Spleen (tissue), 11 donors: ENCODE results near the gene CDC14B. TPM values are rescaled to one million over a fixed set of nuclear protein-coding genes. Genes with fewer than 3 reads are reported as not detected.

ENCODE experiments used
- DNase-seq: peaks from one replicate; pipeline ENCODE4 v3.0.0-alpha.2; 2020
- H3K27ac ChIP-seq, 8 donors: fragments of 200-600 bp; sonication (generic) in 7 of 8; 1 replicate in 4 of 8; 2 replicates in 4 of 8; pipeline versions ENCODE4 v1.5.0 to v1.8.0; 2016 to 2021; ENCODE audit warnings: inconsistent platforms in 4 of 8, mild to moderate bottlenecking in 4 of 8, moderate library complexity in 1 of 8
- H3K27me3 ChIP-seq, 7 donors: fragments of 200-600 bp; sonication (generic) in 6 of 7; replicated peaks in 1 of 7; 1 replicate in 4 of 7; 2 replicates in 3 of 7; pipeline versions ENCODE4 v1.5.0 to v1.8.0; 2016 to 2021; ENCODE audit warnings: inconsistent platforms in 3 of 7, mild to moderate bottlenecking in 1 of 7
- H3K36me3 ChIP-seq, 6 donors: fragments of 200-600 bp; sonication (generic) in 5 of 6; 1 replicate in 4 of 6; 2 replicates in 2 of 6; pipeline versions ENCODE4 v1.5.0 to v1.8.0; 2016 to 2021; ENCODE audit warnings: inconsistent platforms in 2 of 6
- H3K4me1 ChIP-seq, 6 donors: fragments of 200-600 bp; sonication (generic) in 5 of 6; 1 replicate in 3 of 6; 2 replicates in 3 of 6; pipeline versions ENCODE4 v1.5.0 to v1.8.0; 2016 to 2021; ENCODE audit warnings: inconsistent platforms in 3 of 6
- H3K4me3 ChIP-seq, 8 donors: fragments of 200-600 bp; sonication (generic) in 7 of 8; 1 replicate in 4 of 8; 2 replicates in 4 of 8; pipeline versions ENCODE4 v1.5.0 to v1.8.0; 2016 to 2021; ENCODE audit warnings: inconsistent platforms in 4 of 8, mild to moderate bottlenecking in 4 of 8, moderate library complexity in 2 of 8
- H3K9me3 ChIP-seq, 8 donors: fragments of 200-600 bp; sonication (generic) in 7 of 8; 1 replicate in 4 of 8; 2 replicates in 4 of 8; pipeline versions ENCODE4 v1.5.0 to v1.8.0; 2016 to 2021; ENCODE audit warnings: inconsistent platforms in 4 of 8
- POLR2A ChIP-seq, 3 donors: fragments of 450-650 bp; IDR thresholded peaks; one replicate each; pipeline ENCODE4 v1.5.1; 2017; ENCODE audit warnings: antibody characterized with exemption in 3 of 3, mild to moderate bottlenecking in 1 of 3
- POLR2AphosphoS5 ChIP-seq, 3 donors: sonication (generic); formaldehyde crosslinking; IDR thresholded peaks; one replicate each; pipeline ENCODE4 v1.5.1; 2017; ENCODE audit warnings: antibody characterized with exemption in 3 of 3
- WGBS, 5 donors: extraction: QIAGEN DNeasy Blood & Tissue Kit in 3 of 5; methylation state at CpG; one replicate each; pipeline versions ENCODE4 v1.1.5 to v1.1.7; 2013 to 2018; 5-methylcytosine and 5-hydroxymethylcytosine counted together
- intact Hi-C: fragments of 100-400 bp; cut with DNase I; formaldehyde crosslinking; loops from one replicate; pipeline ENCODE4 v1.15.0; 2023; ENCODE audit warnings: low total_unique reads
- polyA plus RNA-seq, 3 donors: library from polyadenylated mRNA; stranded (reverse); fragments of 200-250 nt; gene quantifications; one replicate each; pipeline ENCODE4 v1.2.1, GENCODE V29; 2013
- total RNA-seq, 7 donors: library from RNA; depleted of rRNA in 3 of 7; stranded (reverse); fragments of >200 nt in 3 of 7; fragmentation: NEBNext Ultra II Directional in 4 of 7; extraction: Animal tissue kit (Norgen Biotek cat#: 25700) in 4 of 7; gene quantifications; one replicate each; pipeline versions ENCODE4 v1.1.0 to v1.2.1, GENCODE V29; 2016 to 2021
- TF ChIP-seq, protein P1 (sequence below), 11 experiments: fragments of 200-600 bp in 7 of 11; fragments of 450-650 bp in 4 of 11; sonication (generic) in 4 of 11; IDR thresholded peaks in 8 of 11; conservative IDR thresholded peaks in 3 of 11; 1 replicate in 7 of 11; 2 replicates in 4 of 11; pipeline versions ENCODE4 v1.4.0 to v1.8.0; 2016 to 2021; ENCODE audit warnings: antibody characterized with exemption in 11 of 11, inconsistent platforms in 4 of 11, mild to moderate bottlenecking in 1 of 11
- donor health status: healthy with polysubstance abuse.
- donor health status: DM: no; HTN: no; CAD: no; lungs with moderate emphysema.
- donor health status: DM: no; HTN: no; CAD: no.
- donor health status: Bipolar disorder and iron deficiency.
- donor health status: healthy.
- donor health status: DM: no; HTN: no; CAD: no.
- donor health status: DM: yes; HTN: yes; CAD: no.

The CDC14B gene
- total and polyA plus RNA-seq, 10 donors: 1.3 to 10.0 (median 5.8) TPM

DNA sequence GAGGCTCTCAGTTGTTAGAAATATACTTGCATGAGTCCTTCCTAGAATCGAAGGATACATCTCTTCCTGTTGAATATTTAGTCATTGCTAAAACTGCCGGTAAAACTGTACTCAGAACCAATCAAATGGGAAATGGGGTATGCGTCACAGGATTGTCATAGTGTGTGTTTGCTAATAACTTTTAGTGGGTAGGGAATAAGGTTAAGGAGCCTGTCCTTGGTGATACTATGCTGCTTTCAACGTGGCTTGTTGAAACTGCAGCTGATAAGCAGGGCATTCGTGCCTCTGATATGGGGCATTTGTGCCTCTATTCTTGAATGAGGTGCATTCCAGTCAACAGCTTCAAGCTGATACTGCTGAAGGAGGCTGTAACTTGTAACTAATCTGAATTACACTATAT is 143.1 kb downstream of the CDC14B start:
- intact Hi-C loops: no loop called here
- TF ChIP-seq POLR2A (IDR thresholded peaks at IDR 0.05) (no peak), POLR2AphosphoS5 (IDR thresholded peaks at IDR 0.05) (no peak)
- TF ChIP-seq, protein P1, sequence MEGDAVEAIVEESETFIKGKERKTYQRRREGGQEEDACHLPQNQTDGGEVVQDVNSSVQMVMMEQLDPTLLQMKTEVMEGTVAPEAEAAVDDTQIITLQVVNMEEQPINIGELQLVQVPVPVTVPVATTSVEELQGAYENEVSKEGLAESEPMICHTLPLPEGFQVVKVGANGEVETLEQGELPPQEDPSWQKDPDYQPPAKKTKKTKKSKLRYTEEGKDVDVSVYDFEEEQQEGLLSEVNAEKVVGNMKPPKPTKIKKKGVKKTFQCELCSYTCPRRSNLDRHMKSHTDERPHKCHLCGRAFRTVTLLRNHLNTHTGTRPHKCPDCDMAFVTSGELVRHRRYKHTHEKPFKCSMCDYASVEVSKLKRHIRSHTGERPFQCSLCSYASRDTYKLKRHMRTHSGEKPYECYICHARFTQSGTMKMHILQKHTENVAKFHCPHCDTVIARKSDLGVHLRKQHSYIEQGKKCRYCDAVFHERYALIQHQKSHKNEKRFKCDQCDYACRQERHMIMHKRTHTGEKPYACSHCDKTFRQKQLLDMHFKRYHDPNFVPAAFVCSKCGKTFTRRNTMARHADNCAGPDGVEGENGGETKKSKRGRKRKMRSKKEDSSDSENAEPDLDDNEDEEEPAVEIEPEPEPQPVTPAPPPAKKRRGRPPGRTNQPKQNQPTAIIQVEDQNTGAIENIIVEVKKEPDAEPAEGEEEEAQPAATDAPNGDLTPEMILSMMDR (IDR thresholded peaks at IDR 0.05 in 8 of 11, conservative IDR thresholded peaks at IDR 0.05 in 3 of 11): no peak

DNA sequence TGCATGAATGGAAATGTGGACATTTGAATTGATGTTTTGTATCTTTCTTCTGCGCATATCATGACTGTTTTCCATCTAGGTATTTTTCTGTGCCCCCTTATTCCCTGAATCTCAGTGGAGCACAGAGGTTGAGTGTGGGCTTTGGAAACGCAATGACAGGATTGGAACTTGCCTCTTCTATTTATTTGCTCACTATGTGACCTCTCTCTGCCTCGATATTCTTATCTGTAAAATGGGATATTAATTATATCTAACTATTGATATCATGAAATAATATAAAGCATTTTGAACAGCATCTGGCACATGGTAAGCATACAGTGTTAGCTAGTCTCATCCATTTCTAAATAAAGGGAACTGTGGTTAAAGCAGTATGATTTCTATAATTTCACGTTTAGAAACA is 143.6 kb downstream of the CDC14B start:
- 91 to 95% (median 93%) methylated on average over 4 of the region's 4 CpGs for WGBS, 5 donors
- TF ChIP-seq, protein P1 (IDR thresholded peaks at IDR 0.05 in 8 of 11, conservative IDR thresholded peaks at IDR 0.05 in 3 of 11): no peak
- no peak for TF ChIP-seq POLR2A (IDR thresholded peaks at IDR 0.05)
- no peak for TF ChIP-seq POLR2AphosphoS5 (IDR thresholded peaks at IDR 0.05)
- intact Hi-C loops: no loop called here

More for the DNA sequence above, 143.1 kb downstream of the CDC14B start:
- Histone ChIP-seq H3K36me3 (peaks cover 0 to 40% (median 25%) of the 10 kb centered on the region in 6 donors), H3K4me3 (no peak overlapping the region), H3K4me1 (no peaks in the 10 kb centered on the region), H3K9me3 (no peaks in the 10 kb centered on the region), H3K27me3 (no peaks in the 10 kb centered on the region), H3K27ac (no peak overlapping the region)
- DNase-seq: no peak
- WGBS, 5 donors: 67 to 86% (median 82%) methylated on average over 5 of the region's 5 CpGs

DNA sequence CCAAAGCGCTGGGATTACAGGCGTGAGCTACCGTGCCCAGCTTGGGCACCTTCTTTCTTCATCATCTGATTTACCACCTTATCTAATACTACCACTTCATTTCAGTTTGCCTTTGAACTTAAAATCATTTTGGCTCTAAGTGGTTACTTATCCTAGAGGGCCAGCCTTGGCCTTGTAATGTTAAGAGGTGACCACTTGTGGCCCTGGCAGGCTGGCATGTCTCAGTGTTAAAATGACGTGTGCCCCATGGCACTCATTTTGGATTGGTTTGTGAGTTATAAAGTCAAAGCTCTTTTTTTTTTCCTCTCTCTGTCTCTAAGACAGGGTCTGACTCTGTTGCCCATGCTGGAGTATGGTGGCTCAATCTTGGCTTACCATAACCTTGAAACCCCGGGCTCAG is 151.9 kb downstream of the CDC14B start:
- WGBS, 5 donors: 87 to 96% (median 93%) methylated on average over 5 of the region's 5 CpGs
- TF ChIP-seq, protein P1 (IDR thresholded peaks at IDR 0.05 in 8 of 11, conservative IDR thresholded peaks at IDR 0.05 in 3 of 11): no peak
- no peak for TF ChIP-seq POLR2AphosphoS5 (IDR thresholded peaks at IDR 0.05)
- TF ChIP-seq POLR2A (IDR thresholded peaks at IDR 0.05): no peak
- H3K9me3 ChIP-seq: no peaks in the 10 kb centered on the region
- peaks cover 0 to 75% (median 29%) of the 10 kb centered on the region in 6 donors for H3K36me3 ChIP-seq
- intact Hi-C loops: no loop called here
- no peaks in the 10 kb centered on the region for H3K4me1 ChIP-seq
- no peak for DNase-seq
- H3K27me3 ChIP-seq: no peaks in the 10 kb centered on the region
- no peak overlapping the region for H3K4me3 ChIP-seq
- H3K27ac ChIP-seq: no peak overlapping the region

More for the DNA sequence above, 143.6 kb downstream of the CDC14B start:
- no peak overlapping the region for H3K27ac ChIP-seq
- DNase-seq: no peak
- no peaks in the 10 kb centered on the region for H3K4me1 ChIP-seq
- H3K27me3 ChIP-seq: no peaks in the 10 kb centered on the region
- no peak overlapping the region for H3K4me3 ChIP-seq
- no peaks in the 10 kb centered on the region for H3K9me3 ChIP-seq
- H3K36me3 ChIP-seq: peaks cover 0 to 46% (median 28%) of the 10 kb centered on the region in 6 donors

DNA sequence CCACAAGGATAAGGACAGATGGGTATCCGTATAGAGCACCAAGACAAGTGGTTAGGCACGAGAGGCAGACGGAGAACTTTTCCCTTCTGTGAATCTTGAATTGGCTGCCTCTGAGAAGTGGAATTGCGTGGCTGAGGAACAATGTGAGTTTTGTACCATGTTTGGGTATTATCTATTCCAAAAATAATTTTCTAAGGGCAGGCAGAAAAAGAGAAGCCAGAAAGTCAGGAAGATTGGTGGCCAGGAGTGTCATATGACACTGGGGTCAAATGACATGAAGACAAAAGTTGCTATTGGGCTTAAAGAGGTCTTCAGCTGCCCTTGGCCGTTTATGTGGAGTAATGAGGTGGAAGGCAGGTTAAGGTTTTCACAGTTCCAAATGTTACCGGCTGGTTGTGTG is 155.2 kb downstream of the CDC14B start:
- WGBS, 5 donors: 87 to 88% (median 88%) methylated on average over 6 of the region's 6 CpGs
- no peak for TF ChIP-seq POLR2A (IDR thresholded peaks at IDR 0.05)
- no peak for TF ChIP-seq POLR2AphosphoS5 (IDR thresholded peaks at IDR 0.05)
- TF ChIP-seq, protein P1 (IDR thresholded peaks at IDR 0.05 in 8 of 11, conservative IDR thresholded peaks at IDR 0.05 in 3 of 11): no peak
- Histone ChIP-seq H3K4me1 (no peaks in the 10 kb centered on the region), H3K9me3 (no peaks in the 10 kb centered on the region), H3K36me3 (peaks cover 0 to 51% (median 10%) of the 10 kb centered on the region in 6 donors), H3K27me3 (no peaks in the 10 kb centered on the region), H3K27ac (no peak overlapping the region), H3K4me3 (no peak overlapping the region)
- intact Hi-C loops: no loop called here
- no peak for DNase-seq
